Stimulated activated CD8-positive, alpha-beta memory T cell treated with anti-CD3 and anti-CD28 coated beads, Interleukin-7, amount 100 ng/mL, for 4 hours (primary cell): ENCODE data around the gene GANAB.
"Not testable (repeated sequence)": the region's sequence is repeated elsewhere in the genome, so short reads cannot be mapped to it uniquely, and the experiment has no call there.

Experiments
- DNase-seq, 2 donors: peaks; one replicate each; pipeline ENCODE4 v3.0.0-alpha.2; 2020; ENCODE audit warnings: low read depth in 2 of 2

GANAB gene

GRCh38 chr11:62645946-62646824 is at the start of gene GANAB:
GANAB (minus strand) TSS chr11:62646613; CDS start chr11:62646599, 14 bp downstream.
- DNase-seq: peak; percentile 99

- DNase-seq: peak; percentile 66 to 71
Observed at GRCh38 chr11:62694455-62695167, 48.2 kb upstream of the GANAB start.

- DNase-seq: not testable (repeated sequence)
Observed at GRCh38 chr11:62693624-62694023, 47.2 kb upstream of the GANAB start.

GRCh38 chr11:62689421-62690183 is 43.2 kb upstream of the GANAB start, which contains the start of gene LRRN4CL:
LRRN4CL (minus strand) TSS chr11:62689530; CDS start chr11:62688508, 1,022 bp downstream.
- DNase-seq: no peak

- DNase-seq: no peak
Observed at GRCh38 chr11:62688491-62688890, 42.1 kb upstream of the GANAB start.

GRCh38 chr11:62687508-62688396 is 41.3 kb upstream of the GANAB start:
- DNase-seq: no peak

GRCh38 chr11:62682518-62682917 is 36.1 kb upstream of the GANAB start:
- no peak for DNase-seq

GRCh38 chr11:62680825-62681240 is 34.4 kb upstream of the GANAB start:
- no peak for DNase-seq

GRCh38 chr11:62678770-62679696 is 32.6 kb upstream of the GANAB start, which contains the start of gene UBXN1:
UBXN1 (minus strand) TSS chr11:62679073; CDS start chr11:62678923, 150 bp downstream.
- DNase-seq: peak; percentile 80 to 82

- no peak for DNase-seq
Observed at GRCh38 chr11:62678433-62678769, 32.0 kb upstream of the GANAB start.

- no peak for DNase-seq
Observed at GRCh38 chr11:62677714-62678113, 31.3 kb upstream of the GANAB start.

GRCh38 chr11:62677156-62677555 is 30.7 kb upstream of the GANAB start:
- DNase-seq: no peak

GRCh38 chr11:62676698-62677097 is 30.3 kb upstream of the GANAB start:
- DNase-seq: no peak

GRCh38 chr11:62675415-62675814 is 29.0 kb upstream of the GANAB start:
- not testable (repeated sequence) for DNase-seq

- DNase-seq: no peak
Observed at GRCh38 chr11:62673196-62673525, 26.7 kb upstream of the GANAB start.

GRCh38 chr11:62671608-62672389 is 25.4 kb upstream of the GANAB start, which contains the start of the genes LBHD1 and UQCC3:
LBHD1 (minus strand) TSS chr11:62672267; CDS start chr11:62670031, 2,236 bp downstream.
UQCC3 (plus strand) TSS chr11:62671673; CDS start chr11:62671746, 73 bp downstream.
- peak; percentile 63 to 71 for DNase-seq

- peak in 1 of 2 donors; percentile 13 for DNase-seq
Observed at GRCh38 chr11:62671236-62671607, 24.8 kb upstream of the GANAB start.

- DNase-seq: no peak
Observed at GRCh38 chr11:62669420-62670161, 23.2 kb upstream of the GANAB start.
